Fibroblast of mammary gland (primary cell): ENCODE data around the gene CD72.
A peak's percentile ranks its signal among the peaks of the same experiment; 100 is the strongest.
"Not testable (repeated sequence)": the region's sequence is repeated elsewhere in the genome, so short reads cannot be mapped to it uniquely, and the experiment has no call there.

ENCODE experiments used
- DNase-seq: peaks from one replicate; pipeline ENCODE4 v3.0.0-alpha.2; 2010; ENCODE audit warnings: low read depth
- H3K4me3 ChIP-seq: 2 replicates; pipeline ENCODE4 v1.5.1; 2011; ENCODE audit warnings: low read depth, mild to moderate bottlenecking, low read length, moderate library complexity; ENCODE audit not compliant: control insufficient read depth
- CTCF ChIP-seq: conservative IDR thresholded peaks from 2 replicates; pipeline ENCODE4 v1.5.1; 2011; ENCODE audit warnings: low read depth, low read length, inconsistent platforms; ENCODE audit not compliant: control insufficient read depth, insufficient read depth

The CD72 gene

GRCh38 chr9:35650341-35651158, 32.3 kb upstream of the CD72 start, which contains the start of gene SIT1:
Gene SIT1, minus strand, starts transcription at chr9:35650931. Its CDS starts 78 bp downstream, at chr9:35650853.
- no peak within 1 kb of the TSS for H3K4me3 ChIP-seq

GRCh38 chr9:35649431-35650340, 31.5 kb upstream of the CD72 start:
- no peak for TF ChIP-seq CTCF
- DNase-seq, result peak; percentile 67
- no peak overlapping the region for H3K4me3 ChIP-seq

More at GRCh38 chr9:35650341-35651158, 32.3 kb upstream of the CD72 start, which contains the start of gene SIT1:
- TF ChIP-seq CTCF, result no peak
- no peak for DNase-seq

GRCh38 chr9:35646533-35647265, 28.5 kb upstream of the CD72 start:
- peak overlapping the region; percentile 61 for H3K4me3 ChIP-seq
- TF ChIP-seq CTCF, result peak; percentile 63
- peak; percentile 84 for DNase-seq

- TF ChIP-seq CTCF, result no peak
- no peak for DNase-seq
- peak overlapping the region; percentile 61 for H3K4me3 ChIP-seq
Observed at GRCh38 chr9:35646153-35646532, 27.9 kb upstream of the CD72 start.

- DNase-seq, result not testable (repeated sequence)
- H3K4me3 ChIP-seq, result peak overlapping the region; percentile 61
Observed at GRCh38 chr9:35645736-35646135, 27.5 kb upstream of the CD72 start.

- DNase-seq, result no peak
- H3K4me3 ChIP-seq, result no peak overlapping the region
- TF ChIP-seq CTCF, result no peak
Observed at GRCh38 chr9:35643046-35643445, 24.8 kb upstream of the CD72 start.

- not testable (repeated sequence) for DNase-seq, H3K4me3 ChIP-seq
Observed at GRCh38 chr9:35641478-35641877, 23.3 kb upstream of the CD72 start.

GRCh38 chr9:35640431-35640830, 22.2 kb upstream of the CD72 start:
- DNase-seq, H3K4me3 ChIP-seq: not testable (repeated sequence)
